EH (cell line): Measurements from ENCODE around the gene ZNF385B.
"Not testable (repeated sequence)": the region's sequence is repeated elsewhere in the genome, so short reads cannot be mapped to it uniquely, and the experiment has no call there.

Experiments used
- DNase-seq: peaks from one replicate; pipeline ENCODE4 v3.0.0-alpha.2; 2015; ENCODE audit warnings: low read depth

Gene ZNF385B

DNA sequence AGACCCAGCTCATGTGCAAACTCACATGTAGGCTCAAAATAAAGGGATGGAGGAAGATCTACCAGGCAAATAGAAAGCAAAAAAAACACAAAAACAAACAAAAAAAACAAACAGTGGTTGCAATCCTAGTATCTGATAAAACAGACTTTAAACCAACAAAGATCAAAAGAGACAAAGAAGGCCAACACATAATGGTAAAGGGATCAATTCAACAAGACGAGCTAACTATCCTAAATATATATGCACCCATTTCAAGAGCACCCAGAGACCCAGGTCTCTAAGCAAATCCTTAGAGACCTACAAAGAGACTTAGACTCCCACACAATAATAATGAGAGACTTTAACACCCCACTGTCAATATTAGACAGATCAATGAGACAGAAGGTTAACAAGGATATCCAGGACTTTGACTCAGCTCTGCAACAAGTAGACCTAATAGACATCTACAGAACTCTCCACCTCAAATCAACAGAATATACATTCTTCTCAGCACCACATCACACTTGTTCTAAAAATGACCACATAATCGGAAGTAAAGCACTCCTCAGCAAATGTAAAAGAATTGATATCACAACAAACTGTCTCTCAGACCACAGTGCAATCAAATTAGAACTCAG is 229.5 kb downstream of the ZNF385B start:
- DNase-seq = not testable (repeated sequence)

- not testable (repeated sequence) for DNase-seq
These were observed 231.6 kb downstream of the ZNF385B start for GRCh38 chr2:179629776-179630175.

DNA sequence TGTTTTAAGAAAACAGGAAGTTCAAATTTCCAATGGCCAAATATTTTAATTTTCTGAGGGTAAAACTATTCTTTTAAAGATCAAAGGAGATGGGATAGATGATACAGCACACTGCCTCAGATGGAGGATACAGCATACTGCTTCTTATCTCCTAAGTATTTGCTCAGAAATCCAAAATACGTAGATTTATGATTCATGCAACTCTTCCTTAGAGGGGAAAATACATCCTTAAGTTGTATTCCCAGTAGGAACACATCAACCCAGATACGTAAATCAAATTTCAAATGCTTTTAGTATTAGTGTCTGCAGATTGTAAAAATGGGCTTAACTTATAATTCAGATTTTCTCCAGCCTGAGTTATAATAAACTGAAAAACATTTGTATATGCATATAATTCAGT is 235.2 kb downstream of the ZNF385B start:
- no peak for DNase-seq

- no peak for DNase-seq
These were observed 238.6 kb downstream of the ZNF385B start for GRCh38 chr2:179622635-179623300.

DNA sequence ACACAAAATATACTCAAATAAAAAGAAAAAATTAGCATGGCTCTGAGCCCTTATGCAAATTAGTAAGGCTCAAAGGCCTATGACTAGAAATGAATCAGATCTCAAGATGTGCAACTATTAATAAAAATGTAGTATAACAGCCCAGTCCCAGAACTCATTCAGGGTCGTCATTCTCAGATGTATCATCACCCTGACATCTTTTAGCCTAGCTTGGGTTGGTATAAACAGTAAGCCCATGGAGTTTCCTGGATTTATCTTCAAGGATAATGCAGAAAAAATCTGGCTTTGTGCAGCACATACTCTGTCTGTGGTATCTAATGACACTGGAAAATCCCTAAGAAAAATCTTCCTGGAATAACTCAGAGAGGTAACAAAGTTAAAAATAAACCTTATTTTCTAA is 239.3 kb downstream of the ZNF385B start:
- peak; percentile 65 for DNase-seq

GRCh38 chr2:179619947-179620467 is 241.4 kb downstream of the ZNF385B start:
- no peak for DNase-seq

DNA sequence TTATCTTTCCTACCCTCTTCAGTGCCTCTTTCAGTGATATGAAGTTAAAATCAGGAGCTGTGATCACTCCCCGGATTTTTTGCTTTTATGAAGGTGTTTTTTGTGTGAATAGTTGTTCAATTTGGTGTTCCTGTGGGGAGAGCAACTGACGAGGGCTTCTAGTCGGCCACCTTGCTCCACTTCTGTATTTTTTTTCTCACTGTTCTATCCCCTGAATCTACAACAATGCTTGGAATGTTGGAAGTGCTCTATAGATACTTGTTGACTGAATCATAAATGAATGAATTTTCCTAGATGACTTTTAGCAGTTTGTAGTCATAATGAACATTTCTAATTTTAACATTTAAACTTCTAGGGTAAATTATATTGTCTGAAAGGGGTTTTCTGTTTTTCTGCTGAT is 247.3 kb downstream of the ZNF385B start:
- DNase-seq = peak; percentile 76

GRCh38 chr2:179613701-179614100 is 247.7 kb downstream of the ZNF385B start:
- peak; percentile 91 for DNase-seq

GRCh38 chr2:179613299-179613651 is 248.1 kb downstream of the ZNF385B start:
- no peak for DNase-seq

- DNase-seq = peak; percentile 63
These were observed 248.7 kb downstream of the ZNF385B start for GRCh38 chr2:179612591-179613298.

DNA sequence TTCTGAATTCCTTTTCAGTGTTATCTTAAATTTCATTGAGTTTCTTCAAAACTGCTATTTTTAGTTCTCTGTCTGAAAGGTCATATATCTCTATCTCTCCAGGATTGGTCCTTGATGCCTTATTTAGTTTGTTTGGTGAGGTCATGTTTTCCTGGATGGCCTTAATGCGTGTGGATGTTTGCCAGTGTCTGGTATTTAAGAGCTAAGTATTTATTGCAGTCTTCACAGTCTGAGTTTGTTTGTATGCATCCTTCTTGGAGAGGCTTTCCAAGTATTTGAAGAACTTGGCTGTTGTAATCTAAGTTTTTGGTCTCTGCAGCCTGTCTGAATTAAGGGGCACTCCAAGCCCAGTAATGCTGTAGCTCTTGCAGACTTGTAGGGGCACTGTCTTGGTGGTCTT is 249.3 kb downstream of the ZNF385B start:
- peak; percentile 97 for DNase-seq

- no peak for DNase-seq
These were observed 255.3 kb downstream of the ZNF385B start for GRCh38 chr2:179606141-179606540.

DNA sequence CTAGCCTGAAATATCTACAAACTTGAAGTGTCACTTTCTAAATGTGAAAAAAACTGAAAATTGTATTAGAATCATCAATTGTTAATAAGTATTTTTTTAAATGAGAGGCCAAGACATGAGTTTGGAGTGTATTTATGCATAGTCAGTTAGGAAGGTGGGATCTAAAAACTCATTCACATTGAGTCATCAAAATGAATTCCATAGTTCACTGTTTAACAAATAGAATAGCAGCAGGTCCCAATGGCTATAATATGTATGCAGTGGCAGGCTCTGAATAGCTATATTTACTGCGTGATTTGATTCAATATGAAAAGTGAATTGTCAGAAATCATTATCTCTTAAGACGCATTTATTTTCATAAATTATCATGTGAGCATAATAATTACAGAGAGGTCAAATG is 256.1 kb downstream of the ZNF385B start:
- no peak for DNase-seq

GRCh38 chr2:179604598-179604997 is 256.8 kb downstream of the ZNF385B start:
- no peak for DNase-seq

GRCh38 chr2:179602452-179602851 is 259.0 kb downstream of the ZNF385B start:
- DNase-seq = peak; percentile 26

- peak; percentile 70 for DNase-seq
These were observed 265.4 kb downstream of the ZNF385B start for GRCh38 chr2:179596018-179596417.

DNA sequence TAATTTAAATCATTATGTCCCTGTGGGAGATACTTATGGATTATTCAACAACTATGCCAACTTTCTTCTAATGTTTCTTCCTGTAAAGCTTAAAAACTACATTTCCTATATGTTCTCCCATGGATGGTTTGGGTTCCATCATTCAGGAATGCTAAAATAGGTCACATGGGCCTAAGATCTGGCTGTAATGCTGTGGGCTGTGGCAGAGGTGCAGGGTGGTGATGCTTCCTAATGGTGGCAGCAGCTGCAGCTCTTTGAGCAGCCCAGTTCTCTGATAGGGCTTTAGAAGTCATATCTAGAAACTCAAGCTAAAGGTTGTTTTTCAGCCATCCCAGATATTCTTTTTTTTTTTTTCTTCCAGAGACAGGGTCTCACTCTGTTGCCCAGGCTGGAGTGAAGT is 266.1 kb downstream of the ZNF385B start:
- DNase-seq = peak; percentile 36

GRCh38 chr2:179594268-179595112 is 266.9 kb downstream of the ZNF385B start:
- no peak for DNase-seq

GRCh38 chr2:179593323-179593722 is 268.1 kb downstream of the ZNF385B start:
- DNase-seq = no peak

DNA sequence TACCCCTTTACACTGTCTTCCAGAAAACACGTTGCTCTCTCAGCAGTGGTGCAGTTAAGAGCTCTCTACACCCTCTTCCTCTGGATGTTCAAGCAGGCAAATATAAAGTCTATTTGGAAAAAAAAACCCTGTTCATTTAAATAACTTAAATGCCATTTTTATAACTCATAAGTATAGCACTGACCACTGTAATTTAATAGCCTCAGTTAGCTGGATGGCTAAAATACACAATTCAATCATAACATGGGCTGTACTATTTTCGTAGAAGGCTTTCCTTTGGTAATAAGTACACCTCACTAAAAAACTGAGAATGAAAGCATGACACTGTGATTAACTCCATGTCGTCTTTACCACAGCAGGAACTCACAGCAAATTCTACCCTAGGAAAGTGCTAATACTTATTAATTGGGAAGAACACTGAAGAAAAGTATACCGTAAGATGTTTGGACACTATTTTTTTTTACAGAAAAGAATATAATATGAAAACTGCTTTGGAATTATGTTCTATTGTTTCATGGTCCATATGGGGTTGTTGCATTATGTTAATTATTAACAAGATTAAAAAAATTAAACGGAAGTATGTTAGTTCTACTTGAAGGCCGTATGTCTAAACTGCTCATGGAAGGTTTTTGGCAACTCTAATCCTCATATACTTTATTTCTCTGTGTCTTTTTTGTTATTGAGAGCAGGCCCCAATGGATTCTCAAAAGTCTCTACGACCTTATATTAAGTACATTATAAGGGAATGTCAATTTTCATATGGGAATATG is 269.1 kb downstream of the ZNF385B start:
- peak; percentile 86 for DNase-seq

- no peak for DNase-seq
These were observed 269.7 kb downstream of the ZNF385B start for GRCh38 chr2:179591690-179592089.
